A549 (cell line): ENCODE measurements around the gene BRPF1. TPM values are rescaled to one million over a fixed set of nuclear protein-coding genes. Genes with fewer than 3 reads are reported as not detected.

Source experiments
- ATAC-seq, 2 experiments: fragments of 200-7000 bp in 1 of 2; fragments of >200 bp in 1 of 2; cut with Nextera tagmentation in 1 of 2; cut with Tn5 transposase in 1 of 2; 3 replicates each; pipeline versions ENCODE4 v1.8.0 to v1.9.1; 2018 to 2020; ENCODE audit warnings: mild to moderate bottlenecking in 1 of 2, moderate library complexity in 1 of 2
- CTCF ChIA-PET: fragments of 300-600 bp; sonication (Branson Sonifier 250); formaldehyde crosslinking; extraction: SDS; loops from one replicate; lab custom pipeline; 2021; ENCODE audit warnings: antibody characterized with exemption, inconsistent platforms; lab: Yijun Ruan, JAX
- POLR2A ChIA-PET: fragments of 350-600 bp; formaldehyde crosslinking; extraction: SDS; loops from one replicate; lab custom pipeline; 2021; ENCODE audit warnings: antibody characterized with exemption, inconsistent platforms; lab: Yijun Ruan, JAX
- DNase-seq, 2 experiments: peaks; one replicate each; pipeline versions ENCODE4 v3.0.0 to v3.0.0-alpha.2; 2011 to 2016; ENCODE audit warnings: low read depth in 1 of 2, low spot score in 1 of 2
- FAIRE-seq: peaks from 2 replicates; lab custom pipeline; 2011; peaks lifted over from hg19 to GRCh38; lab: Jason Lieb, UNC
- H3K27ac ChIP-seq, 2 experiments: fragments of >200 bp; sonication (Bioruptor Twin); formaldehyde crosslinking; 3 replicates each; pipeline ENCODE4 v1.5.1; 2016 to 2017
- H3K4me1 ChIP-seq: fragments of >200 bp; sonication (Bioruptor Twin); formaldehyde crosslinking; 3 replicates; pipeline ENCODE4 v1.6.1; 2016
- H3K4me2 ChIP-seq: fragments of >200 bp; sonication (Bioruptor Twin); formaldehyde crosslinking; 3 replicates; pipeline ENCODE4 v1.6.1; 2016
- H3K4me3 ChIP-seq: fragments of >200 bp; sonication (Bioruptor Twin); formaldehyde crosslinking; 3 replicates; pipeline ENCODE4 v1.5.1; 2016
- H3K9me3 ChIP-seq: fragments of >200 bp; sonication (Bioruptor Twin); formaldehyde crosslinking; 3 replicates; pipeline ENCODE4 v1.6.1; 2016
- CBX2 ChIP-seq: fragments of 200-600 bp; sonication (generic); IDR thresholded peaks from 2 replicates; pipeline ENCODE4 v1.6.1; 2016; ENCODE audit warnings: low read depth, mild to moderate bottlenecking, borderline replicate concordance
- CBX8 ChIP-seq: fragments of 200-600 bp; sonication (generic); IDR thresholded peaks from 2 replicates; pipeline ENCODE4 v1.6.1; 2016
- EP300 ChIP-seq, 2 experiments: fragments of >200 bp; sonication (Bioruptor Twin); formaldehyde crosslinking; IDR thresholded peaks; 2 replicates in 1 of 2; 3 replicates in 1 of 2; pipeline ENCODE4 v1.6.1; 2016 to 2017
- FOSB ChIP-seq: fragments of 250-450 bp; sonication (Bioruptor Pico); IDR thresholded peaks from 2 replicates; pipeline ENCODE4 v1.5.0; 2020; ENCODE audit warnings: mild to moderate bottlenecking, moderate library complexity
- FOSL2 ChIP-seq, 2 experiments: fragments of 450-650 bp in 1 of 2; fragments of >200 bp in 1 of 2; sonication (Bioruptor Twin) in 1 of 2; formaldehyde crosslinking; IDR thresholded peaks; 2 replicates each; pipeline versions ENCODE4 v1.5.0 to v1.6.1; 2016 to 2020; ENCODE audit warnings: mild to moderate bottlenecking in 1 of 2, moderate library complexity in 1 of 2
- FOXS1 ChIP-seq: fragments of 250-450 bp; sonication (Bioruptor Pico); IDR thresholded peaks from 2 replicates; pipeline ENCODE4 v1.5.0; 2020; ENCODE audit warnings: mild to moderate bottlenecking, moderate library complexity
- GATA3 ChIP-seq: IDR thresholded peaks from 2 replicates; pipeline ENCODE4 v1.6.1; 2012; ENCODE audit warnings: borderline replicate concordance
- HDAC2 ChIP-seq: fragments of 200-600 bp; sonication (generic); IDR thresholded peaks from 2 replicates; pipeline ENCODE4 v1.6.1; 2016
- JUN ChIP-seq, 2 experiments: fragments of >200 bp; sonication (Bioruptor Twin); formaldehyde crosslinking; IDR thresholded peaks; 2 replicates in 1 of 2; 3 replicates in 1 of 2; pipeline ENCODE4 v1.6.1; 2016 to 2017
- JUNB ChIP-seq: fragments of >200 bp; sonication (Bioruptor Twin); formaldehyde crosslinking; IDR thresholded peaks from 2 replicates; pipeline ENCODE4 v1.6.1; 2016
- KDM5A ChIP-seq: fragments of 200-600 bp; sonication (generic); IDR thresholded peaks from 2 replicates; pipeline ENCODE4 v1.6.1; 2016; ENCODE audit warnings: antibody characterized with exemption, mild to moderate bottlenecking
- MAZ ChIP-seq: fragments of 150-350 bp; IDR thresholded peaks from 2 replicates; pipeline ENCODE4 v1.6.1; 2014; ENCODE audit warnings: antibody characterized with exemption, low read depth, low read length, borderline replicate concordance
- MYC ChIP-seq: IDR thresholded peaks from 2 replicates; pipeline ENCODE4 v1.6.1; 2012; ENCODE audit warnings: mild to moderate bottlenecking, inconsistent platforms, low read length, improper control_type of control experiment, borderline replicate concordance
- PHF8 ChIP-seq: fragments of 200-600 bp; sonication (generic); IDR thresholded peaks from 2 replicates; pipeline ENCODE4 v1.6.1; 2016; ENCODE audit warnings: low read depth, mild to moderate bottlenecking, antibody characterized with exemption, moderate library complexity, borderline replicate concordance
- POLR2A ChIP-seq: IDR thresholded peaks from 2 replicates; pipeline ENCODE4 v1.6.1; 2012; ENCODE audit warnings: mild to moderate bottlenecking, low read length
- POLR2AphosphoS2 ChIP-seq: conservative IDR thresholded peaks from 2 replicates; pipeline ENCODE4 v1.6.1; 2012; ENCODE audit warnings: low read length, improper control_type of control experiment, inconsistent platforms
- RARB ChIP-seq: fragments of 250-450 bp; sonication (Bioruptor Pico); IDR thresholded peaks from 2 replicates; pipeline ENCODE4 v1.8.0; 2021; ENCODE audit warnings: mild to moderate bottlenecking, moderate library complexity
- RCOR1 ChIP-seq: fragments of 150-350 bp; IDR thresholded peaks from 2 replicates; pipeline ENCODE4 v1.6.1; 2014; ENCODE audit warnings: antibody characterized with exemption, low read length, low read depth
- REST ChIP-seq: fragments of 200-600 bp; sonication (generic); IDR thresholded peaks from 2 replicates; pipeline ENCODE4 v1.6.1; 2016; ENCODE audit warnings: antibody characterized with exemption, mild to moderate bottlenecking, moderate library complexity
- RNF2 ChIP-seq: fragments of 200-600 bp; sonication (generic); IDR thresholded peaks from 2 replicates; pipeline ENCODE4 v1.6.1; 2016; ENCODE audit warnings: low read depth, mild to moderate bottlenecking, antibody characterized with exemption, moderate library complexity, borderline replicate concordance
- SMC3 ChIP-seq: fragments of >200 bp; sonication (Bioruptor Twin); formaldehyde crosslinking; IDR thresholded peaks from 3 replicates; pipeline ENCODE4 v1.6.1; 2018; ENCODE audit warnings: inconsistent platforms
- TP53 ChIP-seq: fragments of 250-450 bp; sonication (Bioruptor Pico); IDR thresholded peaks from 2 replicates; pipeline ENCODE4 v1.5.0; 2021; ENCODE audit warnings: mild to moderate bottlenecking, moderate library complexity
- WGBS: methylation state at CpG from one replicate; pipeline ENCODE4 v1.1.6; 2017; ENCODE audit errors: missing lambda C conversion rate; 5-methylcytosine and 5-hydroxymethylcytosine counted together
- polyA plus RNA-seq, 4 experiments: library from polyadenylated mRNA; depleted of rRNA in 3 of 4; stranded (reverse); fragments of >200 nt; fragmentation: RNase III in 1 of 4; extraction: RNeasy Plus Mini Kit Qiagen cat#74134 plus additional on column Dnase treatment in 1 of 4; gene quantifications; 2 replicates in 3 of 4; 3 replicates in 1 of 4; pipeline ENCODE4 v1.2.3, GENCODE V29; 2011 to 2017

BRPF1 gene
- polyA plus RNA-seq, 2 of the 4 experiments (the other 2 are of a cell fraction): 8.6 to 12.4 TPM

GRCh38 chr3:9792405-9793160, 61.0 kb downstream of the BRPF1 start, which contains the start of the genes ARPC4 and TADA3 (continued):
- TF ChIP-seq EP300 (IDR thresholded peaks at IDR 0.05) (peak in 1 of 2 experiments; percentile 25; a peak in 1 of 5 replicates), HDAC2 (no peak), GATA3 (peak; percentile 87; the same call in 1 of the 2 replicates), MAZ (no peak), RARB (no peak), FOSL2 (IDR thresholded peaks at IDR 0.05) (no peak), FOSL2 (CRISPR knock-in tag; IDR thresholded peaks at IDR 0.05) (no peak)

- FAIRE-seq: no peak
- under 1% methylated on average over 11 of the region's 23 CpGs for WGBS
- Histone ChIP-seq H3K4me2 (peak overlapping the region; percentile 99), H3K4me1 (peaks cover 21% of the 10 kb centered on the region)
- CTCF ChIA-PET: interaction anchor here (0.7 to 1.8 kb wide), 8 partner anchors 9 to 153 kb away, joined by 3 to 5 read pairs (median 4); no protein-coding TSS in a partner anchor
- DNase-seq: peak in 1 of 2 experiments; percentile 61
- no peak; the same call in 1 of the 2 replicates for TF ChIP-seq REST
- TF ChIP-seq TP53: peak; percentile 84; the same call in 1 of the 2 replicates
- peak; percentile 90; the same call in 1 of the 2 replicates for TF ChIP-seq PHF8
- 0 out of 2 replicates have a peak, but pooled peaks have one; percentile 16 for TF ChIP-seq RARB
- TF ChIP-seq RCOR1: no peak
- TF ChIP-seq KDM5A: peak; percentile 53
- TF ChIP-seq SMC3: no peak
- TF ChIP-seq JUNB: no peak
- TF ChIP-seq, all 56 proteins: peak for 4
- ATAC-seq: peak; percentile 51 to 57
- Histone ChIP-seq H3K4me3 (peak overlapping the region; percentile 68), H3K9me3 (no peaks in the 10 kb centered on the region), H3K27ac (peak overlapping the region; percentile 95 to 97)
- POLR2A ChIA-PET: interaction anchor here (0.7 to 1.6 kb wide), 15 partner anchors 9 to 334 kb away, joined by 3 to 17 read pairs (median 3); partner anchors contain the start of genes BRPF1, CAMK1, CRELD1 and OGG1
Observed at GRCh38 chr3:9793161-9793781, 61.7 kb downstream of the BRPF1 start.

GRCh38 chr3:9794400-9794799, 62.9 kb downstream of the BRPF1 start:
- H3K4me2 ChIP-seq: peak overlapping the region; percentile 99
- FAIRE-seq: no peak
- H3K4me3 ChIP-seq: peak overlapping the region; percentile 68; the same call in 1 of the 3 replicates
- CTCF ChIA-PET: interaction anchor here (1.8 kb wide), 1 partner anchor 14 kb away, joined by 4 read pairs; no protein-coding TSS in a partner anchor
- POLR2A ChIA-PET: no interaction called here
- 92% methylated on average over 11 of the region's 11 CpGs for WGBS
- no peak for ATAC-seq
- H3K4me1 ChIP-seq: peaks cover 21% of the 10 kb centered on the region
- DNase-seq: no peak
- no peaks in the 10 kb centered on the region for H3K9me3 ChIP-seq
- no peak for TF ChIP-seq EP300 (IDR thresholded peaks at IDR 0.05)
- no peak for TF ChIP-seq CBX2
- no peak for TF ChIP-seq MYC
- no peak for TF ChIP-seq JUN (IDR thresholded peaks at IDR 0.05)
- no peak for TF ChIP-seq FOXS1
- TF ChIP-seq POLR2AphosphoS2: no peak
- TF ChIP-seq CBX8: no peak
- TF ChIP-seq POLR2A: no peak
- TF ChIP-seq RNF2: no peak
- TF ChIP-seq FOSB: no peak
- H3K27ac ChIP-seq: no peak overlapping the region
